Activated T-cell treated with anti-CD3 and anti-CD28 coated beads for 1 hour (primary cell): ENCODE data around the gene SIT1.

Source experiments
- DNase-seq: peaks from one replicate; pipeline ENCODE4 v3.0.0-alpha.2; 2020; ENCODE audit warnings: low read depth

SIT1 gene, protein sequence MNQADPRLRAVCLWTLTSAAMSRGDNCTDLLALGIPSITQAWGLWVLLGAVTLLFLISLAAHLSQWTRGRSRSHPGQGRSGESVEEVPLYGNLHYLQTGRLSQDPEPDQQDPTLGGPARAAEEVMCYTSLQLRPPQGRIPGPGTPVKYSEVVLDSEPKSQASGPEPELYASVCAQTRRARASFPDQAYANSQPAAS

DNA sequence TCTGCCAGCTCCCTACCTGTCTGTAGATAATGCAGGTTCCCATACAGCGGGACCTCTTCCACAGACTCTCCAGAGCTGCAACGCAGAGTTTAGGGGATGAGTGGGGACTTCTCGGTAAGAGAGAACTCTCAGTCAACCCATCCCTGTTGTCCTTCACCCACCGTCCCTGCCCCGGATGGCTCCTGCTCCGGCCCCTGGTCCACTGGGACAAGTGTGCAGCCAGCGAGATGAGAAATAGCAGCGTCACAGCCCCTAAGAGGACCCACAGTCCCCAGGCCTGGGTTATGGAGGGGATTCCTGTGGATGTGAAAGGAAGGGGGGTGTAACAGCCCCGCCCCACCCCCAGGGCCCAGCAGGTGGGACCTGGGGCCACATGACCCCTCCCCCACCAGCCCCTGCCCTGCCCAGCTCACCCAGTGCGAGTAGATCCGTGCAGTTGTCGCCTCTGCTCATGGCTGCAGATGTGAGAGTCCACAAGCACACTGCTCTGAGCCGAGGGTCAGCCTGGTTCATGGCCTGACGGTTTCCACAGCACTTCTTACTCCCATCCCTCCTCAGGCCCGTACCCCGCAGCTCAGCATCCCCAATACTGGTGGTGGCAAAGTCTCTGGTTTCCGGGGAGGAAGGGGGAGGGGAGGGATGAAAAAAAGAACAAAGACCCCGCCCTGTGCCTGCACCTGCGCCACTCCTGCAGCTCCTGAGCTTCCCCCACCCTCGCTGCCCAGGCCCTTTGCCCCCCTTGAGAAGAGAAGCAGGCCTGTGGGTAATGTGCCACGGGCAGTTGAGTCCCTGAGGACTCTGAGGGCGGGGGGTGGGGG is at the start of gene SIT1:
SIT1 (minus strand) TSS at position 591 of the 818 bp plus-strand sequence; CDS start at position 513, 78 bp downstream.
- no peak for DNase-seq

- no peak for DNase-seq
These were observed 49.3 kb upstream of the SIT1 start for GRCh38 chr9:35700031-35700430.

DNA sequence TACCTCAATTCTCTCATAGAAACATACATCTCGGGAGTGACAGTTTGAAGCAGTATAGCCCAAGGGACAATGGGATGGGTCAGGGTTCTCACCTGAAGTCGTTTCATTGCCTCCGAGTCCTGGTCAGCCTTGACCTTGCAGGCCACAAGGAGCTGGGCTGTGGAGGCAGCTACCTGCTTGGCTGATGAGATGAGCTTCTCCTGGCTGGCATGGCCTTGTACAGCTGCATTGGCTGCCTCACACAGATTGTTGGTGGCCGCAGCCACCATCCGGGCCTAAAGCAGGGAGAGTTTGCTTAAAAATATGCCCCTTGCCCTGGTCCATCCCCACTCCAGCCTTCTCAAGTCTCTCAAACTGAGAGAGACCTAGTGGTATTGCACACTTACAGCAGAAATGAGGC is 47.5 kb upstream of the SIT1 start:
- no peak for DNase-seq

DNA sequence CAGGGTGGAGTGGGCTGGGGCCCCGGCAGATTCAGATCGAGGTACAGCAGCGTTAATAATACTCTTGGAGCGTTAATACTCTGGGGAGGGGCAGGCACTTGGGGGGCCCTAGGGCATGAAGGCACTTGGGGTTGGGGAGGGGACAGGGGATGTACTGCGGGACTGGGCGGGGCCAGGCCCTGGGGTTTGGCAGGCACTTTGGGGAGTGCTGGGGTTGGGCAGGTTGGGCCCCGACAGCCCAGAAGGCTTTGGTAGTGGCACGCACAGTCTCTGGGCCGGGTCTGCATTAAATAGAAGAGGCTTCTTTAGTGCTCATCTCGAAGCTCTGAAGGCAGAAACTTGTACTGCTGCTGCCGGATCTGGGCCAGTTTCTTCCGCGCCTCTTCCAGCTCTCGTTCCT is 46.8 kb upstream of the SIT1 start:
- no peak for DNase-seq

GRCh38 chr9:35696520-35697215 is 45.9 kb upstream of the SIT1 start:
- peak; percentile 35 for DNase-seq

- DNase-seq: no peak
These were observed 45.2 kb upstream of the SIT1 start for GRCh38 chr9:35695943-35696401.

- DNase-seq: no peak
These were observed 41.1 kb upstream of the SIT1 start for GRCh38 chr9:35691757-35692301.

- no peak for DNase-seq
These were observed 40.6 kb upstream of the SIT1 start for GRCh38 chr9:35691334-35691650.

DNA sequence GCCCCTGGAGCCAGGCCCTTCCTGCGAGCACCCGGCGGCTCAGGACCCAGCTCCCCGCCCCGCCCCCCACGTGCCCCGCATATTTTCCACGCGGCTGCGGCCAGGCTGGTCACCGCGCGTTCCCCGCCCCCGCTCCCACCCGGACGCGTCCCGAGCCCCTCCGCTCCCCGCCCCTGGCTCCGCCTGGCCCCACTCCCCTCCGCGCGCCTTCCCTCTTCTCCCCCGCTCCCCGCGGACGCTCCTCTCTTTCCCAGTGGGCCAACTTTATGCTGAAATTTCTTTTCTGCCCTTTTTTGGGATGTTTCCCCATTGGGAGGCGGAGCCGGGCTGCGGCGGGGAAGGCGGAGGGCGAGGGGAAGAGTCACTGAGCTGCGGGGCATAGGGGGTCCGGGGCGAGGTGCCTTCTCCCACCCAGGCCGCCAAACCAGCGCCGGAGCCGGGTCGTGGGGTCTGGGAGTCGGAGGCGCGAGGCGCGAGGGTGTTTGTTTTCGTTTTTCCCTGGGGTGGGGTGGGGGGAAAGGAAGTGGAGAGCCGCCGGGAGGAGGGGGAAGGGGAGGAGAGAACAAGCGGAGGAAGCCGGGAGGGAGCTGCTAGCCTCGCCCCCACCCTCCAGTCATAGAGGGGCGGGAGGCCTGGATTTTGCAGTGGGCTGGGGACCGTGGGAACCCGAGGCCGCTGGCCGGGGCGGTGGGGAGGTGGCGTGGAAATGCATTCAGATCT is 40.0 kb upstream of the SIT1 start:
- DNase-seq: peak; percentile 7

DNA sequence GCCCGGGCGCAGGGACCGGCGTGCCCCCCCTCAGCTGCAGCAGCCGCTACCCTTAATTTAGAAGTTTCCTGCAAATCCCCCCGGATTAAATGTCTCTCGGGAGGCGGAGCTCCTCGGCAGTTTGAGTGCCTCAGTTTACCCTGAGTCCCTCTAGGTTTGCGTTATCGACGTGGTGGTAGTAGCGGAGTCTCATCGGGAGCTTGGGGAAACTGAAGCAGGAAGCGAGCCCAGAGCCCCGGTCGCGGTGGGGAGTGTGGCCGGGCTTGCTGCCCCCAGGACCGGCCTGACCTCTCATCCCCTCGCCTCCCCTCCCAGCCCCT is 39.5 kb upstream of the SIT1 start:
- no peak for DNase-seq

DNA sequence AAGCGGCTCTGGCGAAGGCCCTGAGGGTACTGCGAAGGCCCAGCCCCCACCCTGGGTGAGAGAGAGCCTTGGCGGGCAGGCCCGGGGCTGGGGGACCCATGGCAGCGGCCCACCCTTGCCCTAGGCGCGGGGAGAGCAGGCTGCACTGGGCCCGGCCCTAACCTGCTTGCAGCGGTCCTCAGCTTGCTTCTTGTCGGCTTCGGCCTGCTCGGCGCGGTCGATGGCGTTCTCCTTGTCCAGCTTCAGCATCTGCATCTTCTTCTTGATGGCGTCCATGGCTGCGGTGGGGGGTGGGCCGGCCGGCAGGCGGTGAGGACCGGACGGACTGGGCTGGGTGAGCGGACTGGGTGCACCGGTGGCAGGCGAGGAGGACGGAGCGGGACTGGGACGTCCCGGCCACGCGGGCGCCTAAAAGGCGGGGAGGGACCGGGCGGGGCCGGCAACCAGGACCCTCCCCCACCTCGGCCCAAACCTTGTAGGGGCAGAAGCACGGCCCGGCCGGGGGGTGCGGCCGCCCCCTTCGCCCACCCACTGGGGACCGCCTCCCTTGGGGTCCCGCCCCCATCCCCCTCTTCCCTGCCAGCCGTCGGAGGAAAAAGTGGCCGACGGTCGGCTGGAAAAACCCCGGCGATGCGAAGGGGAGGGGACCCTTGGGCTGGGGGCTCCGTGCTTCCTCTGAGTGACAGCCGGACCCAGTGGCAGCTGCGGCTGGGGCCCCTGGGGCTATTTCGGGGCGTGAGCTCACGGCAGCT is 39.0 kb upstream of the SIT1 start, which contains the start of gene TPM2:
TPM2 (minus strand) TSS at position 384 of the 752 bp plus-strand sequence; CDS start at position 276, 108 bp downstream.
- DNase-seq: no peak

DNA sequence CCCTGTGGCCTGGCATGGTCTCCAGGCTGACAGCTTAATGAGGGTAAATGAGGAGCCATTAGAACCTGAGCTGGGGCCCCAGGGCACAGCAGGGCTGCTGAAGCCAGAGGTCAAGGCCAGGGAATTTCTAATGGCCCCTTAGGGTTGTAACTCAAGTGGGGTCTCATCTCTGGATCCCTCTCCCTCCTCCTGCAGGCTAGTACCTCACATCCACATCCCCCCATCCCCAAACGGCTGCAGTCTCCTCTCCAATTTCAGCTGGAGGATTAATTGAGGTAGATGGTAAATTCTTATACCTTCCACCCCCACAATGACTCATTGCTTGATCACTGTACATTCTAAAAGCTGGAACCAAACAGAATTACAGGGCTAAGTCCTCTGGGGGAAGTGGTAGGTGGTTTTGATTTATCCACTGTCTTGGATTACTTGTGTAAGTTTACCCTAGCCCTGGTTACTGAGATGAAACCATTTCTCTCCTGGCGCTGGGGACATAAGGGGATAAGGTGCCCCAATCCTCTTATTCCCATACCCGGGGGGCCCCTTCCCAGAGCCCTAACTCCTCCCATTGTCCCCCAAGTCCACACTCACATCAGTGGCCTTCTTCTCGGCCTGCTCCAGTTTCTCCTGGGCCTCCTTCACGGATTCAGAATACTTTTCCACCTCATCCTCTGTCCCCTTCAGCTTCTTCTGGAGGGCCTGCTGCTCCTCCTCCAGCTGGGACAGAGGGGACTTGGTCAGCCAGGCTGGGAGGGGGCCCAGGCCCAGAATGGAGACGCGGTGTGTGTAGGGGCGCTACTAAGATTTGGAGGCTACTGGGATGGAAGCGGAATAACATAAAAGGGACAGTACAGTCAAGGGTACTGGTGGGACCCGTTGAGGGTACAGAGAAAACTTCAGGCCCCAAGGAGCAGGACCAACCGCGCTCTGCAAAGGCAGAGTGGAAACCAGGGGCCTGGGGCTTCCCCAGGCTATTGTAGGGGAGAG is 38.1 kb upstream of the SIT1 start:
- no peak for DNase-seq

GRCh38 chr9:35687972-35688557 is 37.3 kb upstream of the SIT1 start:
- DNase-seq: no peak

GRCh38 chr9:35687306-35687705 is 36.6 kb upstream of the SIT1 start:
- DNase-seq: no peak

DNA sequence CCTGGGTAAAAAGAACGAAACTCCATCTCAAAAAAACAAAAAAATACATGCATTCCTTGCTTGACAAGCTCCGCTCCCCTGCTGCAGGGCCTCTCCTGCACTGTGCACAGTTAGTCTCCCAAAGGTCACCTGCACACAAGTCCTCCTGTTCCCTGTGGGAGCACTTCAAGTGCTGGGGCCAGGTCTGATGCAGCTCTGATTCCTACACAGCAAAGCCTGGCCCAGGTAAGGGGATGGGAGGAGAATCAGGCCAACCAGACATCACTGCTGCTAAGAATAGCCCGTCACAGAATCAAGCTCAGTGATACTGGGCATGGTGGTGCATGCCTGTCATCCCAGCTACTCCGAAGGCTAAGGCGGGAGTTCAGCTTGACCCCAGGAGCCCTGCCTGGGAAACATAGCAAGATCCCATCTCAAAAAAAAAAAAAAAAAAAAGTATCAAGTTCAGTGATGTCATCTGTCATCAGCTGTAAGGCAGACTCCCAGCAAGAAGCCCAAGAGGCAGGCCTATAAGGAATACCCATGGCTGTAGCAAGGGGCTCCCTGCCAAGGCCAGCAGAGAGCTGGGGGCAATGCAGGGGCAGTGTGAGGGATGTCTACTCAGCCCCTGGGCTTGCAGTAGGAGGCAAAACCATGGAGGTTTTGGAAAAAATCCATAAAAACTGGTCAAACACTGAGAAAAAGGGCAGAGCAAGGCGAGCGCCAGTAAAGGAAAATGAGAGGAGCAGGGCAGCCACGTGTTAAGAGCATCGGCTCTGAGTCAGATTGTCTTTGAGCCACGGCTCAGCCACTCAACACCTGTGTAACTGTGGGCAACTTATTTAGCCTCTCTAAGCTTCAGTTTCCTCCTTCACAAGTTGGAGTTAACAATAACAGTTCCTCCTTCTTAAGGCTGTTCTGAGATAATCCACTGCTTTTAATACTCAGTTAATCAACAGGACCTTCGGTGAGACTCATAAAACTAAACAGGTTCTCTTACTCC is 35.8 kb upstream of the SIT1 start:
- DNase-seq: no peak

- no peak for DNase-seq
These were observed 34.8 kb upstream of the SIT1 start for GRCh38 chr9:35685506-35685905.

DNA sequence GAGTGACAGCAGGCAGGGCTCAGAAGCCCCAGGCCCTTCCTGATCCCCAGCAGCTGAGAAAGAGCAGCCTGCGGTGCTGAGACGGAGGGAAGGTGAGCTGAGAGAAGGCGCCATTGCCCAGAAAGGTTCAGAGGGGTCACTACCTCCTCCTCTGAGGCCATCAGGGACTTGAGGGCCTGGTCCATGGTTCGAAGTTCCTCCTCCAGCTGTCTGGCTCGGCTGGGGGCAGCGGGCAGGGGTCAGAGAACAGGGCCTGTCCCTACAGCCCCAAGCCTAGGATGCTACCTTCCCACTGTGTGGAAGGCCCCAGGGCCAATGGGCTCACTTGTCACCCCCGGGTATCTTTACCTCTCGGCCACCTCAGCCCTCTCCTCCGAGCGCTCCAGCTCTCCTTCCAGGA is 34.2 kb upstream of the SIT1 start:
- no peak for DNase-seq

GRCh38 chr9:35683323-35683722 is 32.6 kb upstream of the SIT1 start:
- DNase-seq: no peak
